Sciatic nerve (tissue), 2 donors: ENCODE data around the gene HUWE1. TPM values are rescaled to one million over a fixed set of nuclear protein-coding genes. Genes with fewer than 3 reads are reported as not detected.

Source experiments
- ATAC-seq: fragments of 200-7000 bp; cut with Tn5 transposase; one replicate; pipeline ENCODE4 v1.9.1; 2020; ENCODE audit warnings: mild to moderate bottlenecking, moderate library complexity
- DNase-seq: peaks from one replicate; pipeline ENCODE4 v3.0.0-alpha.2; 2020; ENCODE audit warnings: low spot score
- intact Hi-C: fragments of 100-400 bp; cut with DNase I; formaldehyde crosslinking; loops from one replicate; pipeline ENCODE4 v1.14.2; 2022
- total RNA-seq: library from RNA; stranded (reverse); fragmentation: NEBNext Ultra II Directional; extraction: Animal tissue kit (Norgen Biotek cat#: 25700); gene quantifications from one replicate; pipeline ENCODE4 v1.2.1, GENCODE V29; 2021
- donor health status: DM: no; HTN: no; CAD: no.
- donor health status: DM: no; HTN: no; CAD: no.

The HUWE1 gene
- total RNA-seq, 1 donor from 2014 or later = 202 TPM

GRCh38 chrX:53631156-53631555 is 55.4 kb downstream of the HUWE1 start:
- intact Hi-C loops = no loop called here
- ATAC-seq = no peak

GRCh38 chrX:53630261-53630660 is 56.3 kb downstream of the HUWE1 start:
- intact Hi-C loops = no loop called here
- no peak for ATAC-seq

More at GRCh38 chrX:53631156-53631555, 55.4 kb downstream of the HUWE1 start:
- no peak for DNase-seq

GRCh38 chrX:53622431-53622830 is 64.1 kb downstream of the HUWE1 start:
- intact Hi-C loops = no loop called here
- ATAC-seq = no peak

More at GRCh38 chrX:53630261-53630660, 56.3 kb downstream of the HUWE1 start:
- DNase-seq = no peak

GRCh38 chrX:53621418-53621986 is 65.0 kb downstream of the HUWE1 start:
- ATAC-seq (no peak), DNase-seq (no peak)
- intact Hi-C loops = no loop called here

More at GRCh38 chrX:53622431-53622830, 64.1 kb downstream of the HUWE1 start:
- DNase-seq = no peak

- no peak for DNase-seq
- no peak for ATAC-seq
- intact Hi-C loops = no loop called here
Observed at GRCh38 chrX:53616946-53617345, 69.6 kb downstream of the HUWE1 start.

- intact Hi-C loops = no loop called here
- no peak for DNase-seq
- no peak for ATAC-seq
Observed at GRCh38 chrX:53606456-53606855, 80.1 kb downstream of the HUWE1 start.

GRCh38 chrX:53605004-53605403 is 81.5 kb downstream of the HUWE1 start:
- intact Hi-C loops = no loop called here
- ATAC-seq (no peak), DNase-seq (no peak)

- ATAC-seq = no peak
- no peak for DNase-seq
- intact Hi-C loops = no loop called here
Observed at GRCh38 chrX:53599781-53600396, 86.6 kb downstream of the HUWE1 start.

- DNase-seq (no peak), ATAC-seq (no peak)
- intact Hi-C loops = no loop called here
Observed at GRCh38 chrX:53598169-53598568, 88.3 kb downstream of the HUWE1 start.

- intact Hi-C loops = no loop called here
- no peak for ATAC-seq
- DNase-seq = no peak
Observed at GRCh38 chrX:53595266-53595810, 91.2 kb downstream of the HUWE1 start.

GRCh38 chrX:53594354-53594753 is 92.2 kb downstream of the HUWE1 start:
- ATAC-seq = no peak
- intact Hi-C loops = no loop called here

GRCh38 chrX:53587795-53588420 is 98.6 kb downstream of the HUWE1 start:
- ATAC-seq (no peak), DNase-seq (no peak)
- intact Hi-C loops = no loop called here

More at GRCh38 chrX:53594354-53594753, 92.2 kb downstream of the HUWE1 start:
- DNase-seq = no peak

GRCh38 chrX:53584891-53585290 is 101.6 kb downstream of the HUWE1 start:
- intact Hi-C loops = no loop called here
- no peak for ATAC-seq
- no peak for DNase-seq

GRCh38 chrX:53583571-53583970 is 102.9 kb downstream of the HUWE1 start:
- ATAC-seq (no peak), DNase-seq (no peak)
- intact Hi-C loops = no loop called here

GRCh38 chrX:53580742-53581504 is 105.6 kb downstream of the HUWE1 start:
- ATAC-seq (no peak), DNase-seq (no peak)
- intact Hi-C loops = no loop called here

- no peak for DNase-seq
- ATAC-seq = no peak
- intact Hi-C loops = no loop called here
Observed at GRCh38 chrX:53571494-53571893, 115.0 kb downstream of the HUWE1 start.

- DNase-seq (no peak), ATAC-seq (no peak)
- intact Hi-C loops = no loop called here
Observed at GRCh38 chrX:53563324-53563723, 123.2 kb downstream of the HUWE1 start.

- no peak for ATAC-seq
- DNase-seq = no peak
- intact Hi-C loops = no loop called here
Observed at GRCh38 chrX:53561912-53562311, 124.6 kb downstream of the HUWE1 start.

- DNase-seq (no peak), ATAC-seq (no peak)
- intact Hi-C loops = no loop called here
Observed at GRCh38 chrX:53558646-53559045, 127.9 kb downstream of the HUWE1 start.

GRCh38 chrX:53556868-53557267 is 129.7 kb downstream of the HUWE1 start:
- ATAC-seq = no peak
- intact Hi-C loops = no loop called here
- no peak for DNase-seq
